ENCODE data around the gene ZNF345.

Gene ZNF345

DNA sequence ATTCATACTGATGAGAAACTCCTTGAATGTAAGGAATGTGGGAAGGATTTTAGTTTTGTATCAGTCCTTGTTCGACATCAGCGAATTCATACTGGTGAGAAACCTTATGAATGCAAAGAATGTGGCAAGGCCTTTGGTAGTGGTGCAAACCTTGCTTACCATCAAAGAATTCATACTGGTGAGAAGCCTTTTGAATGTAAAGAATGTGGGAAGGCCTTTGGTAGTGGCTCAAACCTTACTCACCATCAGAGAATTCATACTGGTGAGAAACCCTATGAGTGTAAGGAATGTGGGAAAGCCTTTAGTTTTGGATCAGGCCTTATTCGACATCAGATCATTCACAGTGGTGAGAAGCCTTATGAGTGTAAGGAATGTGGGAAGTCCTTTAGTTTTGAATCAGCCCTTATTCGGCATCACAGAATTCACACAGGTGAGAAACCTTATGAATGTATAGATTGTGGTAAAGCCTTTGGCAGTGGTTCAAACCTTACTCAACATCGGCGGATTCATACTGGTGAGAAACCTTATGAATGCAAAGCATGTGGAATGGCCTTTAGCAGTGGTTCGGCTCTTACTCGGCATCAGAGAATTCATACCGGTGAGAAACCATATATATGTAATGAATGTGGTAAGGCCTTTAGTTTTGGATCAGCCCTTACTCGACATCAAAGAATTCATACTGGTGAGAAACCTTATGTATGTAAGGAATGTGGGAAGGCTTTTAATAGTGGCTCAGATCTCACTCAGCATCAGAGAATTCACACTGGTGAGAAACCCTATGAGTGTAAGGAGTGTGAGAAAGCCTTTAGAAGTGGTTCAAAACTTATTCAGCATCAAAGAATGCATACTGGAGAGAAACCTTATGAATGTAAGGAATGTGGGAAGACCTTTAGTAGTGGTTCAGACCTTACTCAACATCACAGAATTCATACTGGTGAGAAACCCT lies 26.6 kb downstream of the ZNF345 start:
- no peaks in the 10 kb centered on the region for H3K27me3 ChIP-seq (ENCODE audit: low read depth, low read length)
- no peak overlapping the region for H3K9ac ChIP-seq (ENCODE audit: low read length)
- no peaks in the 10 kb centered on the region for H3K4me1 ChIP-seq (ENCODE audit: low read length)
- peaks cover 19% of the 10 kb centered on the region for H3K36me3 ChIP-seq (replicated peaks; ENCODE audit: low read depth, low read length)
- H3K4me3 ChIP-seq (ENCODE audit: low read length) = no peak overlapping the region
- H3K79me2 ChIP-seq (ENCODE audit: low read length) = no peaks in the 10 kb centered on the region
- H3K4me2 ChIP-seq (ENCODE audit: low read length) = no peak overlapping the region
- no peak overlapping the region for H2AFZ ChIP-seq (ENCODE audit: low read depth, low read length)
- H3K9me3 ChIP-seq (ENCODE audit: insufficient read depth, low read length) = peaks cover 43% of the 10 kb centered on the region
- no peak overlapping the region for H3K27ac ChIP-seq (ENCODE audit: low read length)
- no peak for TF ChIP-seq EZH2phosphoT487 (IDR thresholded peaks at IDR 0.05; ENCODE audit: low read depth)
- no peak for TF ChIP-seq CTCF (IDR thresholded peaks at IDR 0.05; ENCODE audit: low read depth, low read length)
- H4K20me1 ChIP-seq (ENCODE audit: insufficient read depth, low read length) = no peaks in the 10 kb centered on the region

GRCh38 chr19:36891768-36892357 lies 41.2 kb downstream of the ZNF345 start:
- H3K4me1 ChIP-seq (ENCODE audit: low read length) = no peaks in the 10 kb centered on the region
- no peak overlapping the region for H2AFZ ChIP-seq (ENCODE audit: low read depth, low read length)
- H3K4me3 ChIP-seq (ENCODE audit: low read length) = no peak overlapping the region
- H3K27ac ChIP-seq (ENCODE audit: low read length) = no peak overlapping the region
- peaks cover 74% of the 10 kb centered on the region for H3K36me3 ChIP-seq (replicated peaks; ENCODE audit: low read depth, low read length)
- TF ChIP-seq EZH2phosphoT487 (IDR thresholded peaks at IDR 0.05; ENCODE audit: low read depth) (no peak), CTCF (IDR thresholded peaks at IDR 0.05; ENCODE audit: low read depth, low read length) (no peak)
- H3K9me3 ChIP-seq (ENCODE audit: insufficient read depth, low read length) = peaks cover 74% of the 10 kb centered on the region
- no peak overlapping the region for H3K9ac ChIP-seq (ENCODE audit: low read length)
- H3K27me3 ChIP-seq (ENCODE audit: low read depth, low read length) = no peaks in the 10 kb centered on the region
- H3K4me2 ChIP-seq (ENCODE audit: low read length) = no peak overlapping the region
- no peaks in the 10 kb centered on the region for H4K20me1 ChIP-seq (ENCODE audit: insufficient read depth, low read length)
- H3K79me2 ChIP-seq (ENCODE audit: low read length) = no peaks in the 10 kb centered on the region

GRCh38 chr19:36894849-36895383 lies 44.2 kb downstream of the ZNF345 start:
- no peak overlapping the region for H3K4me3 ChIP-seq (ENCODE audit: low read length)
- no peak overlapping the region for H2AFZ ChIP-seq (ENCODE audit: low read depth, low read length)
- no peaks in the 10 kb centered on the region for H3K79me2 ChIP-seq (ENCODE audit: low read length)
- peaks cover 66% of the 10 kb centered on the region for H3K9me3 ChIP-seq (ENCODE audit: insufficient read depth, low read length)
- H3K27me3 ChIP-seq (ENCODE audit: low read depth, low read length) = no peaks in the 10 kb centered on the region
- H3K27ac ChIP-seq (ENCODE audit: low read length) = no peak overlapping the region
- H3K36me3 ChIP-seq (replicated peaks; ENCODE audit: low read depth, low read length) = peaks cover 82% of the 10 kb centered on the region
- no peak overlapping the region for H3K4me2 ChIP-seq (ENCODE audit: low read length)
- H4K20me1 ChIP-seq (ENCODE audit: insufficient read depth, low read length) = no peaks in the 10 kb centered on the region
- no peak overlapping the region for H3K9ac ChIP-seq (ENCODE audit: low read length)
- H3K4me1 ChIP-seq (ENCODE audit: low read length) = no peaks in the 10 kb centered on the region
- no peak for TF ChIP-seq CTCF (IDR thresholded peaks at IDR 0.05; ENCODE audit: low read depth, low read length)
- TF ChIP-seq EZH2phosphoT487 (IDR thresholded peaks at IDR 0.05; ENCODE audit: low read depth) = no peak

DNA sequence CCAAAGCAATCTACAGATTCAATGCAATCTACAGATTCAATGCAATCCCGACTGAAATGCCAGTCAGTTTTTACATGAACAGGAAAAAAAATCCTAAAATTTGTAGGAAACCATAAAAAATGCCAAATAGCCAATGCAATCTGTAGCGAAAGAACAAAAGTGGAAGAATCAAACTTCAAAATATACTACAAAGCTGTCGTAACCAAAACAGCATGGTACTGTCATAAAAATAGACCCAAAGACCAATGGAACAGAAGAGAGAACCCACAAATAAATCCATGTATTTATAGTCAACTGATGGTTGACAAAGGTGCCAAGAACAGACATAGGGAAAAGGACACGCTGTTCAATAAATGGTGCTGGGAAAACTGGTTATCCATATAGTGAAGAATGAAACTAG lies 47.7 kb downstream of the ZNF345 start:
- Histone ChIP-seq H3K79me2 (ENCODE audit: low read length) (no peaks in the 10 kb centered on the region), H3K27me3 (ENCODE audit: low read depth, low read length) (no peaks in the 10 kb centered on the region), H4K20me1 (ENCODE audit: insufficient read depth, low read length) (no peaks in the 10 kb centered on the region), H2AFZ (ENCODE audit: low read depth, low read length) (no peak overlapping the region), H3K4me2 (ENCODE audit: low read length) (no peak overlapping the region), H3K4me3 (ENCODE audit: low read length) (no peak overlapping the region), H3K36me3 (replicated peaks; ENCODE audit: low read depth, low read length) (peaks cover 73% of the 10 kb centered on the region), H3K9ac (ENCODE audit: low read length) (no peak overlapping the region), H3K9me3 (ENCODE audit: insufficient read depth, low read length) (peaks cover 46% of the 10 kb centered on the region), H3K4me1 (ENCODE audit: low read length) (no peaks in the 10 kb centered on the region), H3K27ac (ENCODE audit: low read length) (no peak overlapping the region)
- TF ChIP-seq CTCF (IDR thresholded peaks at IDR 0.05; ENCODE audit: low read depth, low read length) (no peak), EZH2phosphoT487 (IDR thresholded peaks at IDR 0.05; ENCODE audit: low read depth) (no peak)

All from OCI-LY3 (cell line).